ENCODE measurements around the gene HDGFL3.
"Not testable (repeated sequence)": the region's sequence is repeated elsewhere in the genome, so short reads cannot be mapped to it uniquely, and the experiment has no call there.

Gene HDGFL3

GRCh38 chr15:83104141-83104540, 103.5 kb downstream of the HDGFL3 start:
- ATAC-seq (replicated peaks; ENCODE audit: extremely low read depth, poor library complexity, severe bottlenecking) (no peak), DNase-seq (ENCODE audit: low spot score in 2 of 2) (no peak)
- H3K36me3 Mint-ChIP-seq (ENCODE audit: insufficient read depth), result peaks cover 4% of the 10 kb centered on the region
- no peak overlapping the region for H3K27ac Mint-ChIP-seq (ENCODE audit: low read depth)
- peaks cover 82% of the 10 kb centered on the region for H3K27me3 Mint-ChIP-seq
- no peaks in the 10 kb centered on the region for H3K4me1 Mint-ChIP-seq
- no peak overlapping the region for H3K4me3 Mint-ChIP-seq
- H3K9me3 Mint-ChIP-seq, result no peaks in the 10 kb centered on the region

DNA sequence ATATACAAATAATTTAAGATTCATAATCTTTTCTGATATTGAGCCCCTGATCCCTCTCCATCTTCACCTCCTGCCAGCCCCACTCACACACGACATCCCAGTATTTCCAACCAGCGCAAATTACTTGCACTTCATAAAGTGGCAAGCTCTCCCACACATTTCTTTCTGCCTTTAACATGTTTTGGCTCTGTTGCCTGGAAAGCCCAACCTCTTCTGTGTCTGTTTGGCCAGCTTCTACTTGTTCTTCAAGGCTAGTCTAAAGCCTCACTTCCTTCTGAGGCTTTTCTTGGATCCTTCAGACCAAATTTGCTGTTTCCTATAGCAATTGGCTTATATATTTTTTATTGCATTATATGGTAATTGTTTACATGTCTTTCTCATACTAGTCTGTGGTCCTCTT, 105.3 kb downstream of the HDGFL3 start:
- Mint-ChIP-seq H3K4me3 (no peak overlapping the region), H3K27me3 (peaks cover 88% of the 10 kb centered on the region)

GRCh38 chr15:83100097-83100646, 107.5 kb downstream of the HDGFL3 start:
- Mint-ChIP-seq H3K9me3 (no peaks in the 10 kb centered on the region), H3K4me3 (no peak overlapping the region), H3K36me3 (ENCODE audit: insufficient read depth) (peaks cover 3% of the 10 kb centered on the region), H3K4me1 (no peaks in the 10 kb centered on the region), H3K27ac (ENCODE audit: low read depth) (no peak overlapping the region), H3K27me3 (peaks cover 89% of the 10 kb centered on the region)
- no peak for ATAC-seq (replicated peaks; ENCODE audit: extremely low read depth, poor library complexity, severe bottlenecking)
- no peak for DNase-seq (ENCODE audit: low spot score in 2 of 2)

More for the DNA sequence above, 105.3 kb downstream of the HDGFL3 start:
- H3K27ac Mint-ChIP-seq (ENCODE audit: low read depth), result no peak overlapping the region
- H3K4me1 Mint-ChIP-seq, result no peaks in the 10 kb centered on the region
- H3K9me3 Mint-ChIP-seq, result no peaks in the 10 kb centered on the region
- ATAC-seq (replicated peaks; ENCODE audit: extremely low read depth, poor library complexity, severe bottlenecking) (no peak), DNase-seq (ENCODE audit: low spot score in 2 of 2) (no peak)
- H3K36me3 Mint-ChIP-seq (ENCODE audit: insufficient read depth), result peaks cover 3% of the 10 kb centered on the region

DNA sequence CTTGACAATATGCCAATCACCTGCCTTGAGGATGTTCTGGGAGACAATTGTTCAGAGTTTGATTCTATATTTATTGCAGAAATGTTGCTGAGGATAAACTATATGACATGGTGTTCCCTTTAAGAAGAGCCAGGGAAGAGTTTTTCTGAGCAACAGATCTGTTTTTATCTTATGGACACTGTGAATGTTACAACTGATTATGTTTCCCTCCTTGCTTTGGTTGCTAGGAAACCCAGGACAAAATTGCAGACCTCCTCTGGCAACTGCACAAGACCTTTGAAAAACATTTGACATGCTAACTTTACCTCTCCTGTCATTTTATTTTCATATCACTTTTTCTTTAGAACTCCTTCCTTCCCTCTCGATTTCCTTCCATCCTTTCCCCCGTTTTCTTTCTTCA, 108.3 kb downstream of the HDGFL3 start:
- H3K27me3 Mint-ChIP-seq, result peaks cover 80% of the 10 kb centered on the region
- no peaks in the 10 kb centered on the region for H3K4me1 Mint-ChIP-seq
- peaks cover 3% of the 10 kb centered on the region for H3K36me3 Mint-ChIP-seq (ENCODE audit: insufficient read depth)
- no peak for ATAC-seq (replicated peaks; ENCODE audit: extremely low read depth, poor library complexity, severe bottlenecking)
- H3K9me3 Mint-ChIP-seq, result no peaks in the 10 kb centered on the region
- H3K27ac Mint-ChIP-seq (ENCODE audit: low read depth), result no peak overlapping the region
- no peak overlapping the region for H3K4me3 Mint-ChIP-seq
- no peak for DNase-seq (ENCODE audit: low spot score in 2 of 2)

GRCh38 chr15:83098079-83098478, 109.5 kb downstream of the HDGFL3 start:
- H3K27me3 Mint-ChIP-seq, result peaks cover 71% of the 10 kb centered on the region

DNA sequence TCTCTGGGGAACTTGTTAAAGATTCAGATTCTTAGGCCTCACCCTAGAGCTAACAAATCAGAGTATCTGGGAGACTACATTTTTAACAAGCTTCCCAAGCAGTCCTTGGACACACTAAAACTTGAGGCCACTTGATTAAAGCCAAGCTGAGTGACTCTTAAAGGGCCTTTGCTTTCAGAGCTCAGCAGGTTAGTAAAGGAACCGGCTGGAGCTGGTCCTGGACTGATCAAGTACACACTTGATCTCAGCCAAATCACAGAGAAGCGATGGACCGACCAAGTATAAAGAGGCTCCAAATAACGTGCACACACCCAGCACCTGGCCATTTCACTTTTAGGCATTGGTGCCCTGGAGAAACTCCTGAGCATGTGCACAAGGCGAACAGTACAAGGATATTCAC, 113.0 kb downstream of the HDGFL3 start:
- no peaks in the 10 kb centered on the region for H3K36me3 Mint-ChIP-seq (ENCODE audit: insufficient read depth)
- ATAC-seq (replicated peaks; ENCODE audit: extremely low read depth, poor library complexity, severe bottlenecking), result no peak
- H3K27ac Mint-ChIP-seq (ENCODE audit: low read depth), result no peak overlapping the region

More at GRCh38 chr15:83098079-83098478, 109.5 kb downstream of the HDGFL3 start:
- Mint-ChIP-seq H3K27ac (ENCODE audit: low read depth) (no peak overlapping the region), H3K4me1 (no peaks in the 10 kb centered on the region), H3K36me3 (ENCODE audit: insufficient read depth) (no peaks in the 10 kb centered on the region), H3K4me3 (no peak overlapping the region), H3K9me3 (no peaks in the 10 kb centered on the region)
- ATAC-seq (replicated peaks; ENCODE audit: extremely low read depth, poor library complexity, severe bottlenecking), result no peak
- DNase-seq (ENCODE audit: low spot score in 2 of 2), result no peak

DNA sequence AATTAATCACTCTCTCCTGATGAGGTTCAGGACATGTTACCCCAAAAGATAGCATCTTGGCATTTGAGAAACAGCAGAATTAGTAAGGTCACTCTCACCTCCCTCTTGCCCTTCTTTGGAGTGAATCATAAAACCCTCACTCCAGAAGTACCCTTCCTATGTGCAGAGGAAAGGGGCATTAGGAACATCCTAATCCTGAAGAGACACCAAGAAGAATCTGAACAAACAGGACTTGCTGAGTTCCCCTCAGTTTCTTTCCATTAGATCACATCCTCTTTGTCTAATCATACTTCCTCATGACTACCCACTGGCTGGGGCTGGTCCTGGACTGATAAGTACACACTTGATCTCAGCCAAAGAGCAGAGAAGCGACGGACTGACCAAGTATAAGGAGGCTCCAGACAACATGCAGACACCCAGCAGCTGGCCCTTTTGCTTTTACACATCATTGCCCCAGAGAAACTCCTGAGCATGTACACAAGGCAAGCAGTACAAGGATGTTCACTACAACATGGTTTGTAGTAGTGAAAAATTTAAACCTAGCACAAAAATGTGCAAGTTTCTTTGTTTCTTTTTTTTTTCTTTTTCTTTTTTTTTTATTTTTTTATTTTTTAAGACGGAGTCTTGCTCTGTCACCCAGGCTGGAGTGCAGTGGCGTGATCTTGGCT, 115.2 kb downstream of the HDGFL3 start:
- H3K9me3 Mint-ChIP-seq, result no peaks in the 10 kb centered on the region
- no peak overlapping the region for H3K4me3 Mint-ChIP-seq
- DNase-seq (ENCODE audit: low spot score in 2 of 2) (no peak), ATAC-seq (replicated peaks; ENCODE audit: extremely low read depth, poor library complexity, severe bottlenecking) (no peak)
- H3K36me3 Mint-ChIP-seq (ENCODE audit: insufficient read depth), result no peaks in the 10 kb centered on the region
- H3K27ac Mint-ChIP-seq (ENCODE audit: low read depth), result no peak overlapping the region
- peaks cover 5% of the 10 kb centered on the region for H3K4me1 Mint-ChIP-seq
- H3K27me3 Mint-ChIP-seq, result peaks cover 48% of the 10 kb centered on the region

More for the DNA sequence above, 113.0 kb downstream of the HDGFL3 start:
- Mint-ChIP-seq H3K4me3 (no peak overlapping the region), H3K9me3 (no peaks in the 10 kb centered on the region), H3K4me1 (peaks cover 5% of the 10 kb centered on the region), H3K27me3 (peaks cover 56% of the 10 kb centered on the region)
- DNase-seq (ENCODE audit: low spot score in 2 of 2), result no peak

DNA sequence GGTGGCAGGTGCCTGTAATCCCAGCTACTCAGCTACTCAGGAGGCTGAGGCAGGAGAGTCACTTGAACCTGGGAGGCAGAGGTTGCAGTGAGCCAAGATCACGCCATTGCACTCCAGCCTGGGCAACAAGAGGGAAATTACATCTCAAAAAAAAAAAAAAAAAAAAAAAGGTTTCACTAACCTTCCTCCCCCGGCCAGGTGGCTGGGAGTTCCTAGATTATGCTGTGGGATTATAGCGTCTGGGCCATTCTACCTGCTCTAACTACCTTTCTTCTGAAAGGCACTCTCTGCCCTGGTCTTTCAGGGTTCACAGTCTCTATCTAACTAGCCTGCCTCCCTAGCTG, 115.7 kb downstream of the HDGFL3 start:
- not testable (repeated sequence) for H3K4me3 Mint-ChIP-seq; H3K36me3 Mint-ChIP-seq (ENCODE audit: insufficient read depth); H3K9me3 Mint-ChIP-seq; H3K4me1 Mint-ChIP-seq; H3K27ac Mint-ChIP-seq (ENCODE audit: low read depth); DNase-seq (ENCODE audit: low spot score in 2 of 2); ATAC-seq (replicated peaks; ENCODE audit: extremely low read depth, poor library complexity, severe bottlenecking)
- peaks cover 43% of the 10 kb centered on the region for H3K27me3 Mint-ChIP-seq

DNA sequence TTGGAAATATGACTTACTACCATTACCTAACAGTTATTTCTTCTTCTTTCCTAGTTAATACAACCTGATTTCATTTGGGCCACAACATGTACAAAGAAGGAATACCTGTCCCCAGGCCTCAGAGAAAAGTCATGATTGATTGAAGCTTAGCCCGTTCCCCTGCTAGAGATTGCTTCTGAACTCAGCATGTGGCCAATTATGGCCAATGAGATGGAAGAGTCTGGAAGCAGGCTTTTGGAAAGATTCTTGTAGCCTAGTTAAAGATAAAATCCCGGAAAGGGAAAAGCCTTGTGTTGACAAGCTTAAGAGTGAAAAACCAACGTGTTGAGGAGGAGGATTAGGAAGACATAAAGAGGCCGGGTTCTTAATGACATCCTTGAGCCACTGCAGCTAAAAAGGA, 117.2 kb downstream of the HDGFL3 start:
- Mint-ChIP-seq H3K4me3 (no peak overlapping the region), H3K4me1 (peaks cover 5% of the 10 kb centered on the region), H3K27me3 (peaks cover 40% of the 10 kb centered on the region), H3K27ac (ENCODE audit: low read depth) (no peak overlapping the region), H3K36me3 (ENCODE audit: insufficient read depth) (no peaks in the 10 kb centered on the region), H3K9me3 (no peaks in the 10 kb centered on the region)
- DNase-seq (ENCODE audit: low spot score in 2 of 2) (no peak), ATAC-seq (replicated peaks; ENCODE audit: extremely low read depth, poor library complexity, severe bottlenecking) (no peak)

DNA sequence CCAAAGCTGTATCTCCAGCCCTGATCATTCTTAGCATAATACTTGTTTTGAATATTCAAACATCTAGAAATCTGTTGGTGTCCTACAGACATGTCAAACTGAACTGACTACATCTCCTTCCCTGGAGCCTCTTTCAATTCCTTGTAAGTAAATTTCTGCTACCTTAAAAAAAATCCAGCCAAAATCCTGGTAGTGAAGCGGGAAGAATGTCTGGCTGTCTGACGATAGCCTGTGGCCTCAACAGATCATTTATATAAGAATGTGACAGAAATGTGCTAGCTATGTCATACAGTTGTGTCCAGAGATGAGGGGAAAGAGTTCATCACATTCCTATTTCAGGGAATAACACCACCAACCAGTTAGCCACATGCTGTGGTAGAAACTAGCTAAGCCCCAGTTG, 118.7 kb downstream of the HDGFL3 start:
- no peaks in the 10 kb centered on the region for H3K9me3 Mint-ChIP-seq
- no peak overlapping the region for H3K4me3 Mint-ChIP-seq

GRCh38 chr15:83087576-83087975, 120.0 kb downstream of the HDGFL3 start:
- H3K36me3 Mint-ChIP-seq (ENCODE audit: insufficient read depth), result peaks cover 1% of the 10 kb centered on the region
- peaks cover 48% of the 10 kb centered on the region for H3K27me3 Mint-ChIP-seq
- H3K4me1 Mint-ChIP-seq, result peaks cover 5% of the 10 kb centered on the region
- DNase-seq (ENCODE audit: low spot score in 2 of 2), result no peak
- no peaks in the 10 kb centered on the region for H3K9me3 Mint-ChIP-seq
- no peak for ATAC-seq (replicated peaks; ENCODE audit: extremely low read depth, poor library complexity, severe bottlenecking)
- no peak overlapping the region for H3K4me3 Mint-ChIP-seq
- no peak overlapping the region for H3K27ac Mint-ChIP-seq (ENCODE audit: low read depth)

More for the DNA sequence above, 118.7 kb downstream of the HDGFL3 start:
- Mint-ChIP-seq H3K4me1 (peaks cover 5% of the 10 kb centered on the region), H3K36me3 (ENCODE audit: insufficient read depth) (peaks cover 1% of the 10 kb centered on the region), H3K27ac (ENCODE audit: low read depth) (no peak overlapping the region), H3K27me3 (peaks cover 48% of the 10 kb centered on the region)
- no peak for ATAC-seq (replicated peaks; ENCODE audit: extremely low read depth, poor library complexity, severe bottlenecking)
- DNase-seq (ENCODE audit: low spot score in 2 of 2), result no peak

- not testable (repeated sequence) for ATAC-seq (replicated peaks; ENCODE audit: extremely low read depth, poor library complexity, severe bottlenecking); H3K4me1 Mint-ChIP-seq; DNase-seq (ENCODE audit: low spot score in 2 of 2); H3K4me3 Mint-ChIP-seq; H3K9me3 Mint-ChIP-seq; H3K27ac Mint-ChIP-seq (ENCODE audit: low read depth); H3K36me3 Mint-ChIP-seq (ENCODE audit: insufficient read depth)
- peaks cover 33% of the 10 kb centered on the region for H3K27me3 Mint-ChIP-seq
Measured at GRCh38 chr15:83085864-83086552, 121.6 kb downstream of the HDGFL3 start.

- H3K9me3 Mint-ChIP-seq; H3K27ac Mint-ChIP-seq (ENCODE audit: low read depth); H3K4me1 Mint-ChIP-seq; ATAC-seq (replicated peaks; ENCODE audit: extremely low read depth, poor library complexity, severe bottlenecking); H3K36me3 Mint-ChIP-seq (ENCODE audit: insufficient read depth); DNase-seq (ENCODE audit: low spot score in 2 of 2); H3K4me3 Mint-ChIP-seq: not testable (repeated sequence)
- H3K27me3 Mint-ChIP-seq, result peaks cover 32% of the 10 kb centered on the region
Measured at GRCh38 chr15:83085461-83085860, 122.2 kb downstream of the HDGFL3 start.
